MM.1S (cell line): ENCODE results near the gene RPL18A.

Experiments
- DNase-seq: peaks from one replicate; pipeline ENCODE4 v3.0.0-alpha.2; 2015
- H2AFZ ChIP-seq: fragments of 300-600 bp; sonication (generic); 2 replicates; pipeline ENCODE4 v1.6.0; 2016; ENCODE audit warnings: antibody characterized with exemption, low read length
- H3F3A ChIP-seq: fragments of 300-600 bp; sonication (generic); 2 replicates; pipeline ENCODE4 v1.6.1; 2016; ENCODE audit warnings: mild to moderate bottlenecking, antibody characterized with exemption, low read length, moderate library complexity, mixed read lengths; ENCODE audit not compliant: insufficient read depth
- H3K27ac ChIP-seq: fragments of 300-600 bp; sonication (generic); 2 replicates; pipeline ENCODE4 v1.5.1; 2016; ENCODE audit warnings: mild to moderate bottlenecking, low read length
- H3K27me3 ChIP-seq: fragments of 300-600 bp; sonication (generic); replicated peaks from 2 replicates; pipeline ENCODE4 v1.6.0; 2016; ENCODE audit warnings: low read length; ENCODE audit not compliant: insufficient read depth
- H3K36me3 ChIP-seq: fragments of 300-600 bp; sonication (generic); replicated peaks from 2 replicates; pipeline ENCODE4 v1.6.1; 2016; ENCODE audit warnings: mild to moderate bottlenecking, low read length, mixed read lengths; ENCODE audit not compliant: insufficient read depth
- H3K4me1 ChIP-seq: fragments of 300-600 bp; sonication (generic); 2 replicates; pipeline ENCODE4 v1.6.1; 2016; ENCODE audit warnings: low read length, mixed read lengths
- H3K4me2 ChIP-seq: fragments of 300-600 bp; sonication (generic); 2 replicates; pipeline ENCODE4 v1.6.0; 2016; ENCODE audit warnings: low read depth, low read length
- H3K4me3 ChIP-seq: fragments of 300-600 bp; sonication (generic); 2 replicates; pipeline ENCODE4 v1.5.1; 2016; ENCODE audit warnings: low read length, mixed read lengths
- H3K79me2 ChIP-seq: fragments of 300-600 bp; sonication (generic); 2 replicates; pipeline ENCODE4 v1.6.1; 2016; ENCODE audit warnings: mixed run types, low read length, mixed read lengths
- H3K9ac ChIP-seq: fragments of 300-600 bp; sonication (generic); 2 replicates; pipeline ENCODE4 v1.6.1; 2016; ENCODE audit warnings: low read length, mixed read lengths
- H3K9me2 ChIP-seq: fragments of 300-600 bp; sonication (generic); replicated peaks from 2 replicates; pipeline ENCODE4 v1.6.1; 2016; ENCODE audit warnings: mild to moderate bottlenecking, low read length, mixed read lengths; ENCODE audit not compliant: insufficient read depth
- H3K9me3 ChIP-seq: fragments of 300-600 bp; sonication (generic); replicated peaks from 2 replicates; pipeline ENCODE4 v1.6.1; 2016; ENCODE audit warnings: mild to moderate bottlenecking, low read length, mixed read lengths; ENCODE audit not compliant: insufficient read depth
- H4K20me1 ChIP-seq: fragments of 300-600 bp; sonication (generic); 2 replicates; pipeline ENCODE4 v1.6.1; 2016; ENCODE audit warnings: mild to moderate bottlenecking, low read length, moderate library complexity, mixed read lengths; ENCODE audit not compliant: insufficient read depth
- EZH2 ChIP-seq: fragments of 300-600 bp; sonication (generic); optimal IDR thresholded peaks from 2 replicates; pipeline ENCODE3; 2017; ENCODE audit warnings: low read depth, mild to moderate bottlenecking, antibody characterized with exemption, low read length, mixed read lengths
- EZH2phosphoT487 ChIP-seq: fragments of 300-600 bp; sonication (generic); IDR thresholded peaks from 2 replicates; pipeline ENCODE4 v1.6.1; 2018; ENCODE audit warnings: antibody characterized with exemption, low read length
- TF ChIP-seq, protein P1 (sequence below): fragments of 300-600 bp; sonication (generic); IDR thresholded peaks from 2 replicates; pipeline ENCODE4 v1.5.1; 2016; ENCODE audit warnings: antibody characterized with exemption, low read length, mixed read lengths

The RPL18A gene

DNA sequence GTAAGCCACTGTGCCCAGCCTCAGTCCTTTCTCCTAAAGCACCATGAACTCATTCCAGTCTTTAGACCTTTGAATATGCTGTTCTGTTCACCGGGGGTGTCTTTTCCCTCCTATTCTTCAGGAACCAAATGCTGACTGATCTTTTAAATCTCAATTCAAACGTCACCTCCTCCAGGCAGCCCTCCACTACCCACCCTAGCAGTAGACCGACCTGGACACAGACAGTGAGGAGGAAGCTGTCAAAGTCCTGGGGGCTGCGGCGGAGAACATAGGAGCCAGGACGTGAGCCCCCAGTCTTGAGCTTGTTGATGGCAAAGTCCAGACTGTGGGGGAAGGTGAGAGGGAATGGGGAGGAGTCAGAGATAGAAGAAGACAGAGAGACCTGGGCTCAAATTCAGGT is 19.7 kb upstream of the RPL18A start:
- no peaks in the 10 kb centered on the region for H3K9me3 ChIP-seq
- no peak overlapping the region for H3K4me3 ChIP-seq
- H3K9me2 ChIP-seq: no peaks in the 10 kb centered on the region
- TF ChIP-seq EZH2 (no peak), EZH2phosphoT487 (no peak)
- TF ChIP-seq, protein P1, sequence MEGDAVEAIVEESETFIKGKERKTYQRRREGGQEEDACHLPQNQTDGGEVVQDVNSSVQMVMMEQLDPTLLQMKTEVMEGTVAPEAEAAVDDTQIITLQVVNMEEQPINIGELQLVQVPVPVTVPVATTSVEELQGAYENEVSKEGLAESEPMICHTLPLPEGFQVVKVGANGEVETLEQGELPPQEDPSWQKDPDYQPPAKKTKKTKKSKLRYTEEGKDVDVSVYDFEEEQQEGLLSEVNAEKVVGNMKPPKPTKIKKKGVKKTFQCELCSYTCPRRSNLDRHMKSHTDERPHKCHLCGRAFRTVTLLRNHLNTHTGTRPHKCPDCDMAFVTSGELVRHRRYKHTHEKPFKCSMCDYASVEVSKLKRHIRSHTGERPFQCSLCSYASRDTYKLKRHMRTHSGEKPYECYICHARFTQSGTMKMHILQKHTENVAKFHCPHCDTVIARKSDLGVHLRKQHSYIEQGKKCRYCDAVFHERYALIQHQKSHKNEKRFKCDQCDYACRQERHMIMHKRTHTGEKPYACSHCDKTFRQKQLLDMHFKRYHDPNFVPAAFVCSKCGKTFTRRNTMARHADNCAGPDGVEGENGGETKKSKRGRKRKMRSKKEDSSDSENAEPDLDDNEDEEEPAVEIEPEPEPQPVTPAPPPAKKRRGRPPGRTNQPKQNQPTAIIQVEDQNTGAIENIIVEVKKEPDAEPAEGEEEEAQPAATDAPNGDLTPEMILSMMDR: no peak
- H3K4me2 ChIP-seq: no peak overlapping the region
- no peak overlapping the region for H3K27ac ChIP-seq
- no peaks in the 10 kb centered on the region for H3K4me1 ChIP-seq
- no peaks in the 10 kb centered on the region for H3K36me3 ChIP-seq
- no peaks in the 10 kb centered on the region for H3F3A ChIP-seq
- DNase-seq: no peak
- H3K9ac ChIP-seq: no peak overlapping the region
- H3K27me3 ChIP-seq: no peaks in the 10 kb centered on the region
- no peak overlapping the region for H2AFZ ChIP-seq
- no peaks in the 10 kb centered on the region for H4K20me1 ChIP-seq
- H3K79me2 ChIP-seq: no peaks in the 10 kb centered on the region

- Histone ChIP-seq H4K20me1 (no peaks in the 10 kb centered on the region), H3K4me2 (no peak overlapping the region), H2AFZ (no peak overlapping the region), H3K36me3 (no peaks in the 10 kb centered on the region), H3K27ac (no peak overlapping the region), H3K9me2 (no peaks in the 10 kb centered on the region), H3F3A (no peaks in the 10 kb centered on the region), H3K4me3 (no peak overlapping the region), H3K9me3 (no peaks in the 10 kb centered on the region), H3K9ac (no peak overlapping the region), H3K4me1 (no peaks in the 10 kb centered on the region), H3K79me2 (no peaks in the 10 kb centered on the region), H3K27me3 (no peaks in the 10 kb centered on the region)
- no peak for DNase-seq
- TF ChIP-seq, protein P1: no peak
- TF ChIP-seq EZH2phosphoT487 (no peak), EZH2 (no peak)
Observed at GRCh38 chr19:17841371-17841809, 18.3 kb upstream of the RPL18A start.

GRCh38 chr19:17841810-17842662 is 17.7 kb upstream of the RPL18A start:
- Histone ChIP-seq H3K27ac (no peak overlapping the region), H4K20me1 (no peaks in the 10 kb centered on the region), H3K36me3 (no peaks in the 10 kb centered on the region), H3K27me3 (no peaks in the 10 kb centered on the region), H3K4me3 (no peak overlapping the region), H3F3A (no peaks in the 10 kb centered on the region), H3K9ac (no peak overlapping the region), H3K4me1 (no peaks in the 10 kb centered on the region), H3K4me2 (no peak overlapping the region), H3K79me2 (no peaks in the 10 kb centered on the region), H2AFZ (no peak overlapping the region), H3K9me2 (no peaks in the 10 kb centered on the region), H3K9me3 (no peaks in the 10 kb centered on the region)
- TF ChIP-seq EZH2: no peak
- no peak for TF ChIP-seq EZH2phosphoT487
- TF ChIP-seq, protein P1: no peak
- DNase-seq: no peak
